Measurements from ENCODE around the gene DLX3.

DNA sequence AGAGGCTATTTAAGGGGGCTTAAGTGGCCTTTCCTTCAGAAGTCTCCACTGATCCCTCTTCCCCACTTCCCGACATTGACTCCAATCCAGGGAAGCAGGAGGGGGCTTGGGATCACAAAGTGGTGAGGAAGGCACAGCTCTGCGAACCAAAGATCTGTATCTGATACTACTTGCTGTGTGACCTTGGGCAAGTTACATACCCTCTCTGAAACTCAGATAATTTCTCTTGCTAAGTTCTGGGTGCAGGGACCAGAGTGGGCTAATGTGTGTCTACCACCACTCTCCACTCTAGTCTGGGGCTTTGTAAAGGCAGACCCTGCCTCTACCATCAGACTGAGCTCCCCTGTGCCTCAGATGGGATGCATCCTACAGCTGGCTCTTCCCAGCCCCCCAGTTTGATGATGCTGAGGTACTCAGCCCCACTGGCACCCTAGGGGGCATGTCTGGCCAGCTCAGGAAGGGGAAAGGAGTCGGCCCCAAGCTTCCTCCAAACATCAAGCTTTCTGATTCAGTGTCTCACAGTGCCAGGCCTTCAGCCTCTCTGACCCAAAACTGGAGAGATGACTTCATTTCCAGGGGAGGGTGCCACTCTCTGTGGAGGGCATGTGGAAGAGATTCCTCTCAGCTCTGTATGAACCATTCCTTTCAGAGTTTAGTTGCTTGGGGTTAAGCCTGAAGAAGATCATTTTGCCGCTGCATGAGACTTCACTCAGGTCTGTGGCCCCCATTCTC, 15.1 kb downstream of the DLX3 start:
- TF ChIP-seq, protein P1, sequence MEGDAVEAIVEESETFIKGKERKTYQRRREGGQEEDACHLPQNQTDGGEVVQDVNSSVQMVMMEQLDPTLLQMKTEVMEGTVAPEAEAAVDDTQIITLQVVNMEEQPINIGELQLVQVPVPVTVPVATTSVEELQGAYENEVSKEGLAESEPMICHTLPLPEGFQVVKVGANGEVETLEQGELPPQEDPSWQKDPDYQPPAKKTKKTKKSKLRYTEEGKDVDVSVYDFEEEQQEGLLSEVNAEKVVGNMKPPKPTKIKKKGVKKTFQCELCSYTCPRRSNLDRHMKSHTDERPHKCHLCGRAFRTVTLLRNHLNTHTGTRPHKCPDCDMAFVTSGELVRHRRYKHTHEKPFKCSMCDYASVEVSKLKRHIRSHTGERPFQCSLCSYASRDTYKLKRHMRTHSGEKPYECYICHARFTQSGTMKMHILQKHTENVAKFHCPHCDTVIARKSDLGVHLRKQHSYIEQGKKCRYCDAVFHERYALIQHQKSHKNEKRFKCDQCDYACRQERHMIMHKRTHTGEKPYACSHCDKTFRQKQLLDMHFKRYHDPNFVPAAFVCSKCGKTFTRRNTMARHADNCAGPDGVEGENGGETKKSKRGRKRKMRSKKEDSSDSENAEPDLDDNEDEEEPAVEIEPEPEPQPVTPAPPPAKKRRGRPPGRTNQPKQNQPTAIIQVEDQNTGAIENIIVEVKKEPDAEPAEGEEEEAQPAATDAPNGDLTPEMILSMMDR (IDR thresholded peaks at IDR 0.05; ENCODE audit: insufficient read depth, low read length, poor library complexity, severe bottlenecking): no peak
- no peak for TF ChIP-seq EZH2phosphoT487 (conservative IDR thresholded peaks at IDR 0.05; ENCODE audit: low read length)

All from SU-DHL-6 (cell line).